Measurements from ENCODE around the gene TPSG1. TPM values are rescaled to one million over a fixed set of nuclear protein-coding genes. Genes with fewer than 3 reads are reported as not detected.

The TPSG1 gene
- total RNA-seq, 2 donors from 2014 or later: not detected

GRCh38 chr16:1177053-1177452, 48.0 kb downstream of the TPSG1 start:
- H3K36me3 ChIP-seq (replicated peaks in 1 of 2; ENCODE audit: insufficient read depth in 1 of 2, low read depth in 2 of 2): no peaks in the 10 kb centered on the region
- no peak for TF ChIP-seq CTCF (IDR thresholded peaks at IDR 0.05)
- no peak for TF ChIP-seq POLR2A (IDR thresholded peaks at IDR 0.05)
- no peaks in the 10 kb centered on the region for H3K9me3 ChIP-seq
- intact Hi-C loops (cut with DNase I): loop anchor here (10.0 kb wide), 1 partner anchor 472 kb away; the partner anchor contains the start of gene FBXL16
- WGBS, 2 donors: 68 to 75% methylated on average over 4 to 19 of the region's 19 CpGs
- no peak overlapping the region for H3K27ac ChIP-seq
- H3K4me3 ChIP-seq: no peak overlapping the region
- DNase-seq (no peak), ATAC-seq (no peak)
- H3K27me3 ChIP-seq: no peaks in the 10 kb centered on the region
- peaks cover 23% of the 10 kb centered on the region for H3K4me1 ChIP-seq

- TF ChIP-seq POLR2A (IDR thresholded peaks at IDR 0.05) (no peak), CTCF (IDR thresholded peaks at IDR 0.05) (no peak)
- Histone ChIP-seq H3K4me3 (no peak overlapping the region), H3K27ac (no peak overlapping the region), H3K4me1 (peaks cover 17% of the 10 kb centered on the region), H3K36me3 (replicated peaks in 1 of 2; ENCODE audit: insufficient read depth in 1 of 2, low read depth in 2 of 2) (no peaks in the 10 kb centered on the region), H3K27me3 (no peaks in the 10 kb centered on the region), H3K9me3 (no peaks in the 10 kb centered on the region)
- DNase-seq (no peak), ATAC-seq (no peak)
- intact Hi-C loops (cut with DNase I): loop anchor here (10.0 kb wide), 1 partner anchor 472 kb away; the partner anchor contains the start of gene FBXL16
- WGBS, 2 donors: 74 to 84% methylated on average over 10 to 22 of the region's 24 CpGs
Measured at GRCh38 chr16:1176280-1176897, 48.7 kb downstream of the TPSG1 start.

GRCh38 chr16:1175566-1176279, 49.3 kb downstream of the TPSG1 start:
- WGBS, 2 donors: 80 to 85% methylated on average over 17 to 26 of the region's 29 CpGs

GRCh38 chr16:1174477-1175357, 50.4 kb downstream of the TPSG1 start:
- intact Hi-C loops (cut with DNase I): loop anchor here (10.0 kb wide), 1 partner anchor 470 kb away; the partner anchor contains the start of gene FBXL16

More at GRCh38 chr16:1175566-1176279, 49.3 kb downstream of the TPSG1 start:
- DNase-seq: no peak
- Histone ChIP-seq H3K4me3 (no peak overlapping the region), H3K27me3 (no peaks in the 10 kb centered on the region), H3K27ac (no peak overlapping the region), H3K36me3 (replicated peaks in 1 of 2; ENCODE audit: insufficient read depth in 1 of 2, low read depth in 2 of 2) (no peaks in the 10 kb centered on the region), H3K9me3 (no peaks in the 10 kb centered on the region), H3K4me1 (peaks cover 13% of the 10 kb centered on the region)
- no peak for ATAC-seq
- intact Hi-C loops (cut with DNase I): loop anchor here (10.0 kb wide), 1 partner anchor 471 kb away; the partner anchor contains the start of gene FBXL16
- no peak for TF ChIP-seq POLR2A (IDR thresholded peaks at IDR 0.05)
- TF ChIP-seq CTCF (IDR thresholded peaks at IDR 0.05): no peak

More at GRCh38 chr16:1174477-1175357, 50.4 kb downstream of the TPSG1 start:
- Histone ChIP-seq H3K4me3 (no peak overlapping the region), H3K27ac (peak overlapping the region; percentile 25 to 71 (median 69)), H3K4me1 (peaks cover 13% of the 10 kb centered on the region), H3K9me3 (no peaks in the 10 kb centered on the region), H3K36me3 (replicated peaks in 1 of 2; ENCODE audit: insufficient read depth in 1 of 2, low read depth in 2 of 2) (no peaks in the 10 kb centered on the region), H3K27me3 (no peaks in the 10 kb centered on the region)
- WGBS, 2 donors: 16 to 43% methylated on average over 15 to 37 of the region's 38 CpGs
- DNase-seq: peak; percentile 54 to 66 (median 62)
- TF ChIP-seq CTCF (IDR thresholded peaks at IDR 0.05): no peak
- TF ChIP-seq POLR2A (IDR thresholded peaks at IDR 0.05): no peak
- peak; percentile 69 for ATAC-seq
